IPS-18c (cell line): ENCODE data around the gene XYLT2.
A peak's percentile ranks its signal among the peaks of the same experiment; 100 is the strongest.
"Not testable (repeated sequence)": the region's sequence is repeated elsewhere in the genome, so short reads cannot be mapped to it uniquely, and the experiment has no call there.

Experiments used
- H3K4me3 ChIP-seq: 2 replicates; pipeline ENCODE4 v1.7.0; 2013; ENCODE audit warnings: low read depth, mild to moderate bottlenecking, low read length, moderate library complexity; ENCODE audit not compliant: insufficient read depth
- H3K9me3 ChIP-seq: one replicate; pipeline ENCODE4 v1.6.1; 2013; ENCODE audit warnings: mild to moderate bottlenecking, low read length, moderate library complexity; ENCODE audit not compliant: control insufficient read depth, insufficient read depth

XYLT2 gene

GRCh38 chr17:50396261-50397110, 50.6 kb downstream of the XYLT2 start:
- Histone ChIP-seq H3K4me3 (peak overlapping the region; percentile 93), H3K9me3 (no peaks in the 10 kb centered on the region)

DNA sequence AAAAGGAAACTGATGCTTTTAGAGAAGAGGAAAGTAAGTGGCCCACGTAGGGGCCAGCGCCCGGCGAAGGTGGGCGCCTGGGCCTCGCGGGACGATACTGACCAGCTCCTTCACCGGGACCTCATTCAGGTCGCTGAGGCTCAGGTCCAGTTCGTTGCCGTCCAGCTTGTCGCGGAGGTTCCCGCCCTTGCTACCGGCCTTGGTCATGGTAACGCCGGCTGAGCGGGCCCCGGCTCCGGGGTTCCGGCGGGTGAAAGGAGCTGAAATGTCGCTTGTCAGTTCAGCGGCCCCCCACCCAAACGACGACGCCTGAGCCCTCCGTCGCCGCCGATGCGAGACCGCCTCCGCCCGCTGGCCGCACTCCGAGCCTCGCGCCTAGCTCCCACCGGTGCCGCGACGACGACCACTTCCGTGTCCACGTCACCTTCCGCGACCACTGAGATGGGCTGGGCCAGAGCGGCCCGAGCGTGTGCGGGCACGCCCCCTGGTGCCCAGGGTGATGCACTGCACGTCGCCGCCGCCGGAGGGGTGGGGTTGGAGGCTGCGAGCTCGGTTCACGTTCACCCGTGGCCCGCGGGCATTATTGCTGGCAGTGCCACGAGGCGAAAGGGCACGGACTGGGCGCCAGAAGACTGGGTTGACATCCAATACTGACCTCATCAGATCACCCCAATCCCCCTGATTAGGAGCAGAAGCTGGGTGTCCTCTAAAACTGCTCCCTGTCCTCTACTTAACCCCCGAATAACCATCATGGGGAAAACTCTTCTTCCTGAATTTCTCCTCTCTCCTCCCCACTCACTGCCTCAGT, 51.4 kb downstream of the XYLT2 start, which contains the start of gene LRRC59:
Gene LRRC59 (minus strand): TSS at position 413 of the 808 bp plus-strand sequence. CDS start 206 bp downstream, at position 207.
- Histone ChIP-seq H3K9me3 (no peaks in the 10 kb centered on the region), H3K4me3 (peak within 1 kb of the TSS; percentile 93)

DNA sequence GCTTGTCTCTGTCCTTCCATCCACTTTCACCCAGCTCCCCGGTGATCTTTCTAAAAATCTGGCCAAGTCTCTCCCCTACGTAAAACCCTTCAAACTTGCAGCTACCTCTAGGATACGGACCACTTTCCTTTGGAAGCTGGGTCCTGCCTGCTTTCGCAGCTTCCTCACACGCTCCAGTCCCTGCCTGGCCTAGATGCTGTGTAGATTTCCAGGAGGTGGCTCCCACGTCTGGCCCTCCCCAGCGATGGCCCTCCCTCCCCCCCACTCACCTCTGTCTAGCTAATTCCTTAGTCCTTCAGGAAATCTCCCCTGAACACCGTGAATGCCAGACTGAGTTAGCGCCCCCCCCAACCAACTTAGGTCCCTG, 52.0 kb downstream of the XYLT2 start:
- Histone ChIP-seq H3K4me3 (peak overlapping the region; percentile 93; the same call in 1 of the 2 replicates), H3K9me3 (no peaks in the 10 kb centered on the region)

- H3K4me3 ChIP-seq, H3K9me3 ChIP-seq: not testable (repeated sequence)
Measured at GRCh38 chr17:50398672-50399071, 52.7 kb downstream of the XYLT2 start.

GRCh38 chr17:50399591-50399990, 53.7 kb downstream of the XYLT2 start:
- H3K4me3 ChIP-seq, H3K9me3 ChIP-seq: not testable (repeated sequence)

DNA sequence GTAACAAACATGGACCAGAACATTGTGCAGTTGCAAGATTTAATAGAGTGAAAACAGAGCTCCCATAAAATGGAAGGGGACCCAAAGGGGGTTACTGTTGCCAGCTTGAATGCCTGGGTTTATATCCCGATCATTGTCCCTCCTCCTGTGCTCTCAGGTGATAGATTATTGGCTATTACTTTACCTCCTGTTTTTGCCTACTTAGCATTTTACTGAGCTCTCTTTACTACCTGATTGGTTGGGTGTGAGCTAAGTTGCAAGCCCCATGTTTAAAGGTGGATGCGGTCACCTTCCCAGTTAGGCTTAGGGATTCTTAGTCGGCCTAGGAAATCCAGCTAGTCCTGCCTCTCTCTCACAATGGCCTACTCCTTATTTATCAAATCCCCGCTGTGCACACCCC, 59.4 kb downstream of the XYLT2 start:
- not testable (repeated sequence) for H3K4me3 ChIP-seq, H3K9me3 ChIP-seq

GRCh38 chr17:50406578-50406977, 60.7 kb downstream of the XYLT2 start:
- no peak overlapping the region for H3K4me3 ChIP-seq
- H3K9me3 ChIP-seq: no peaks in the 10 kb centered on the region

DNA sequence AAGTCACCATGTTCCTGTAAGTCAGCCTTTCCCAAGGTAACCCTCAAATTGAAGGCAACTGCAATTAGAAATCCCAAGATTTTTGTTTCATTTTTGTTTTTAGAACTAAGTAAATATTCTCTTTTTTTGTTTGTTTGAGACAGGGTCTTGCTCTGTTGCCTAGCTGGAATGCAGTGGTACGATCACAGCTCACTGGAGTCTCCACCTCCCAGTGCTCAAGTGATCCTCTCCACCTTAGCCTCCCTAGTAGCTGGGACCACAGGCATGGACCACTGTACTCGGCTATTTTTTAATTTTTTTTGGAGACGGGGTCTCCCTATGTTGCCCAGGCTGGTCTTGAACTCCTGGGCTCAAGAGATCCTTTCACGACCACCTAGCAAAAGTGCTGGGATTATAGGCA, 62.0 kb downstream of the XYLT2 start:
- Histone ChIP-seq H3K4me3 (no peak overlapping the region; the same call in 1 of the 2 replicates), H3K9me3 (peaks cover 3% of the 10 kb centered on the region)
